HG03039 (cell line): ENCODE measurements around the gene SMIM7.

ENCODE experiments used
- ATAC-seq: cut with Tn5 transposase; IDR thresholded peaks from one replicate; pipeline ENCODE4 v1.9.1; 2021; ENCODE audit warnings: mild to moderate bottlenecking, moderate library complexity; ENCODE audit not compliant: unreplicated experiment

The SMIM7 gene

GRCh38 chr19:16599655-16600346 is 60.1 kb downstream of the SMIM7 start:
- ATAC-seq: no peak

- no peak for ATAC-seq
Observed at GRCh38 chr19:16598848-16599247, 61.1 kb downstream of the SMIM7 start.

- no peak for ATAC-seq
Observed at GRCh38 chr19:16596399-16596798, 63.5 kb downstream of the SMIM7 start.
